ENCODE measurements around the gene KIFC1.

- TF ChIP-seq CTCF (IDR thresholded peaks at IDR 0.05 in 4 of 5, conservative IDR thresholded peaks at IDR 0.05 in 1 of 5) (peak; percentile 96 to 98 (median 96)), POLR2A (IDR thresholded peaks at IDR 0.05) (no peak)
These were observed at the start of gene KIFC1 for GRCh38 chr6:33391278-33391921.

All from gastrocnemius medialis (tissue), 4 donors.